HG02840 (cell line): Measurements from ENCODE around the gene BZW1.

Experiments
- ATAC-seq: cut with Tn5 transposase; IDR thresholded peaks from one replicate; pipeline ENCODE4 v1.9.1; 2021; ENCODE audit warnings: mild to moderate bottlenecking, moderate library complexity, moderate number of reproducible peaks; ENCODE audit not compliant: unreplicated experiment, low FRiP score

BZW1 gene

DNA sequence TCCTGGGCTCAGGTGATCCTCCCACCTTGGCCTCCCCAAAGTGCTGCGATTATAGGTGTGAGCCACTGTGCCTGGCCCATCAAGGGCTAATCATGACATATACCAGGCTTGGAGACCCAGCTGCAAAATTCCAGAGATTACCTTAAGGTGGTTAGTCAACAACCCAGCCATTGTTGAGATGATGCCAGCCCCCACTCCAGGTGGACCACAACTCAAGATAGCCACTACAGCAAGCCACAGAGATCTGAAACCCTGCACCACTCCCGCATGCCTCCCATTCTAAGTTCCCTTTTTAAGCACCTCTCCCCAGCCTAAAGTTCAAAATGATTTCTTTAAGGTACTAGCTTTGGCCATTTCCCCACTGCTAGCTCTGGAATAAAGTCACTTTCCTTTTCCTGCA, 57.3 kb downstream of the BZW1 start:
- no peak for ATAC-seq

DNA sequence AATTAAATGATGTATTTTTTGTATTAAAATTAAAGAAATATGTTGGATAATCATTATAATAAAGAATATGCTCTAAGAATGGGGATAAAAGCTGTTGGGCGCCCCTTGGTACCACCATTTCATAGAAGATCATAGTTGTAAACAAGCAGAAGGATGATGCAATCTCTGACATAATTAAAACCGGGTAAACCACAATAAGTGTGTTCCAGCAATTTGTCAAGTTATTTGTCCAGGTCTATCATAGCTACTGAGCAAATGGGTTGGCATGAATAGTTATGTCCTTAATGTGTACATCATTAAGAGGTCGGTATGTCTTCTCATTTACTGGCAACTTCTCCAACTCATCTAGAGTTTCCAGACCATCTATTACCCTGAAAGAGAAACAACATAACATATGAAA, 59.4 kb downstream of the BZW1 start:
- ATAC-seq = no peak

DNA sequence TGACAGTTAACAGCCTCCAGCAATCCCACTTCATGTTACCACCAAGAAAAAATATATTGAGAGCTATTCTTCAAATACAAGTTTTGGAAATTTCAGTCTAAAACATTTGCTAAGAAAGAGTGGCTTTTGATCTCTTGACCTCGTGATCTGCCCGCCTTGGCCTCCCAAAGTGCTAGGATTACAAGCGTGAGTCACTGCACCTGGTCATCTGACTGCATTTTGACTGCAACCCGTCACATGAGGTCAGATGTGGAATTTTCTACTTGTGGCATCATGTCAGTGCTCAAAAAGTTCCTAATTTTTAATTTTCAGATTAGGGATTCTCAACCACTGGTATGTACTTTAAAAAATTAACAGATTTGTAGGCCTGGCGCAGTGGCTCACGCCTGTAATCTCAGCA, 61.9 kb downstream of the BZW1 start:
- no peak for ATAC-seq
